Measurements from ENCODE around the gene RBPJ.
"Not testable (repeated sequence)": the region's sequence is repeated elsewhere in the genome, so short reads cannot be mapped to it uniquely, and the experiment has no call there.

The RBPJ gene

GRCh38 chr4:26384380-26385057 lies 63.7 kb downstream of the RBPJ start:
- DNase-seq (ENCODE audit: low spot score) = no peak
- Mint-ChIP-seq H3K36me3 (ENCODE audit: low read depth) (peaks cover 37% of the 10 kb centered on the region), H3K4me3 (no peak overlapping the region), H3K9me3 (peaks cover 6% of the 10 kb centered on the region), H3K27me3 (ENCODE audit: low read depth) (no peaks in the 10 kb centered on the region), H3K4me1 (ENCODE audit: low read depth) (peaks cover 61% of the 10 kb centered on the region), H3K27ac (no peak overlapping the region)

GRCh38 chr4:26385690-26386089 lies 64.9 kb downstream of the RBPJ start:
- H3K4me1 Mint-ChIP-seq (ENCODE audit: low read depth) = peaks cover 54% of the 10 kb centered on the region
- peaks cover 6% of the 10 kb centered on the region for H3K9me3 Mint-ChIP-seq
- H3K27ac Mint-ChIP-seq = no peak overlapping the region
- no peak overlapping the region for H3K4me3 Mint-ChIP-seq
- DNase-seq (ENCODE audit: low spot score) = no peak
- no peaks in the 10 kb centered on the region for H3K27me3 Mint-ChIP-seq (ENCODE audit: low read depth)
- H3K36me3 Mint-ChIP-seq (ENCODE audit: low read depth) = peaks cover 46% of the 10 kb centered on the region

- Mint-ChIP-seq H3K27ac (no peak overlapping the region), H3K9me3 (peaks cover 6% of the 10 kb centered on the region), H3K4me3 (no peak overlapping the region), H3K36me3 (ENCODE audit: low read depth) (peaks cover 53% of the 10 kb centered on the region), H3K4me1 (ENCODE audit: low read depth) (peaks cover 52% of the 10 kb centered on the region), H3K27me3 (ENCODE audit: low read depth) (no peaks in the 10 kb centered on the region)
- DNase-seq (ENCODE audit: low spot score) = no peak
Measured at GRCh38 chr4:26386386-26386785, 65.6 kb downstream of the RBPJ start.

GRCh38 chr4:26388671-26389070 lies 67.9 kb downstream of the RBPJ start:
- Mint-ChIP-seq H3K9me3 (peaks cover 6% of the 10 kb centered on the region), H3K36me3 (ENCODE audit: low read depth) (peaks cover 63% of the 10 kb centered on the region), H3K27me3 (ENCODE audit: low read depth) (no peaks in the 10 kb centered on the region), H3K4me3 (no peak overlapping the region), H3K4me1 (ENCODE audit: low read depth) (peaks cover 45% of the 10 kb centered on the region), H3K27ac (no peak overlapping the region)
- no peak for DNase-seq (ENCODE audit: low spot score)

- Mint-ChIP-seq H3K27ac (peak overlapping the region; percentile 74), H3K36me3 (ENCODE audit: low read depth) (peaks cover 56% of the 10 kb centered on the region), H3K4me3 (no peak overlapping the region)
Measured at GRCh38 chr4:26397086-26397485, 76.3 kb downstream of the RBPJ start.

GRCh38 chr4:26400132-26400531 lies 79.3 kb downstream of the RBPJ start:
- Mint-ChIP-seq H3K4me3 (no peak overlapping the region), H3K27ac (no peak overlapping the region), H3K27me3 (ENCODE audit: low read depth) (no peaks in the 10 kb centered on the region), H3K4me1 (ENCODE audit: low read depth) (peaks cover 51% of the 10 kb centered on the region), H3K36me3 (ENCODE audit: low read depth) (peaks cover 67% of the 10 kb centered on the region), H3K9me3 (peaks cover 4% of the 10 kb centered on the region)
- no peak for DNase-seq (ENCODE audit: low spot score)

More at GRCh38 chr4:26397086-26397485, 76.3 kb downstream of the RBPJ start:
- no peak for DNase-seq (ENCODE audit: low spot score)
- Mint-ChIP-seq H3K27me3 (ENCODE audit: low read depth) (no peaks in the 10 kb centered on the region), H3K9me3 (no peaks in the 10 kb centered on the region), H3K4me1 (ENCODE audit: low read depth) (peaks cover 40% of the 10 kb centered on the region)

GRCh38 chr4:26402017-26402416 lies 81.2 kb downstream of the RBPJ start:
- peaks cover 21% of the 10 kb centered on the region for H3K9me3 Mint-ChIP-seq
- H3K27ac Mint-ChIP-seq; H3K27me3 Mint-ChIP-seq (ENCODE audit: low read depth); DNase-seq (ENCODE audit: low spot score); H3K4me3 Mint-ChIP-seq: not testable (repeated sequence)
- H3K4me1 Mint-ChIP-seq (ENCODE audit: low read depth) = peaks cover 34% of the 10 kb centered on the region
- peaks cover 70% of the 10 kb centered on the region for H3K36me3 Mint-ChIP-seq (ENCODE audit: low read depth)

GRCh38 chr4:26402458-26402857 lies 81.6 kb downstream of the RBPJ start:
- no peaks in the 10 kb centered on the region for H3K27me3 Mint-ChIP-seq (ENCODE audit: low read depth)
- H3K27ac Mint-ChIP-seq = peak overlapping the region; percentile 38
- no peak overlapping the region for H3K4me3 Mint-ChIP-seq
- H3K9me3 Mint-ChIP-seq = peaks cover 25% of the 10 kb centered on the region
- peaks cover 71% of the 10 kb centered on the region for H3K36me3 Mint-ChIP-seq (ENCODE audit: low read depth)
- no peak for DNase-seq (ENCODE audit: low spot score)
- H3K4me1 Mint-ChIP-seq (ENCODE audit: low read depth) = peaks cover 32% of the 10 kb centered on the region

GRCh38 chr4:26404743-26405206 lies 84.0 kb downstream of the RBPJ start:
- H3K4me1 Mint-ChIP-seq (ENCODE audit: low read depth) = peaks cover 33% of the 10 kb centered on the region
- H3K27me3 Mint-ChIP-seq (ENCODE audit: low read depth) = no peaks in the 10 kb centered on the region
- H3K27ac Mint-ChIP-seq = no peak overlapping the region
- no peak overlapping the region for H3K4me3 Mint-ChIP-seq
- H3K9me3 Mint-ChIP-seq = peaks cover 25% of the 10 kb centered on the region
- no peak for DNase-seq (ENCODE audit: low spot score)
- peaks cover 63% of the 10 kb centered on the region for H3K36me3 Mint-ChIP-seq (ENCODE audit: low read depth)

GRCh38 chr4:26406346-26406975 lies 85.6 kb downstream of the RBPJ start:
- H3K36me3 Mint-ChIP-seq (ENCODE audit: low read depth) = peaks cover 61% of the 10 kb centered on the region
- peaks cover 25% of the 10 kb centered on the region for H3K9me3 Mint-ChIP-seq
- peak overlapping the region; percentile 23 for H3K27ac Mint-ChIP-seq

GRCh38 chr4:26407476-26407875 lies 86.7 kb downstream of the RBPJ start:
- Mint-ChIP-seq H3K36me3 (ENCODE audit: low read depth) (peaks cover 52% of the 10 kb centered on the region), H3K9me3 (peaks cover 25% of the 10 kb centered on the region), H3K27me3 (ENCODE audit: low read depth) (no peaks in the 10 kb centered on the region), H3K27ac (no peak overlapping the region), H3K4me3 (no peak overlapping the region), H3K4me1 (ENCODE audit: low read depth) (peaks cover 24% of the 10 kb centered on the region)
- DNase-seq (ENCODE audit: low spot score) = no peak

More at GRCh38 chr4:26406346-26406975, 85.6 kb downstream of the RBPJ start:
- Mint-ChIP-seq H3K4me1 (ENCODE audit: low read depth) (peaks cover 32% of the 10 kb centered on the region), H3K27me3 (ENCODE audit: low read depth) (no peaks in the 10 kb centered on the region), H3K4me3 (no peak overlapping the region)
- DNase-seq (ENCODE audit: low spot score) = no peak

GRCh38 chr4:26410385-26411293 lies 89.8 kb downstream of the RBPJ start:
- no peak overlapping the region for H3K4me3 Mint-ChIP-seq
- no peaks in the 10 kb centered on the region for H3K27me3 Mint-ChIP-seq (ENCODE audit: low read depth)
- no peak overlapping the region for H3K27ac Mint-ChIP-seq
- H3K4me1 Mint-ChIP-seq (ENCODE audit: low read depth) = peaks cover 12% of the 10 kb centered on the region
- peaks cover 18% of the 10 kb centered on the region for H3K9me3 Mint-ChIP-seq
- peaks cover 41% of the 10 kb centered on the region for H3K36me3 Mint-ChIP-seq (ENCODE audit: low read depth)
- no peak for DNase-seq (ENCODE audit: low spot score)

GRCh38 chr4:26412381-26413372 lies 91.9 kb downstream of the RBPJ start:
- H3K4me3 Mint-ChIP-seq = no peak overlapping the region
- peaks cover 31% of the 10 kb centered on the region for H3K36me3 Mint-ChIP-seq (ENCODE audit: low read depth)

More at GRCh38 chr4:26412381-26413372, 91.9 kb downstream of the RBPJ start:
- H3K27ac Mint-ChIP-seq = no peak overlapping the region
- H3K4me1 Mint-ChIP-seq (ENCODE audit: low read depth) = peaks cover 13% of the 10 kb centered on the region
- no peak for DNase-seq (ENCODE audit: low spot score)
- no peaks in the 10 kb centered on the region for H3K9me3 Mint-ChIP-seq
- H3K27me3 Mint-ChIP-seq (ENCODE audit: low read depth) = no peaks in the 10 kb centered on the region

Measured in T-helper 2 cell treated with Interferon-gamma antibody and Interleukin-4, amounts not matched to agents 5 μg/mL and 100 μg/mL, for 36 hours (primary cell).